Liver (tissue), 9 donors: ENCODE data around the gene C3orf18. TPM values are rescaled to one million over a fixed set of nuclear protein-coding genes. Genes with fewer than 3 reads are reported as not detected.

Experiments
- DNase-seq: peaks from one replicate; pipeline ENCODE4 v3.0.0-alpha.2; 2017; ENCODE audit warnings: low spot score
- H3K27ac ChIP-seq, 2 donors: one replicate each; pipeline ENCODE4 v1.7.0; 2013; ENCODE audit warnings: inconsistent platforms in 2 of 2, low read length in 2 of 2, control low read depth in 1 of 2, low read depth in 1 of 2, mild to moderate bottlenecking in 1 of 2
- H3K27me3 ChIP-seq, 4 donors: one replicate each; pipeline versions ENCODE4 v1.6.1 to v1.7.0; 2013; ENCODE audit warnings: low read length in 3 of 4, inconsistent platforms in 1 of 4, mild to moderate bottlenecking in 1 of 4, moderate library complexity in 1 of 4; ENCODE audit not compliant: control insufficient read depth in 4 of 4, insufficient read depth in 4 of 4
- H3K36me3 ChIP-seq, 4 donors: one replicate each; pipeline versions ENCODE4 v1.6.1 to v1.7.0; 2013; ENCODE audit warnings: low read length in 3 of 4, mild to moderate bottlenecking in 3 of 4, low read depth in 1 of 4, moderate library complexity in 1 of 4; ENCODE audit not compliant: control insufficient read depth in 4 of 4, insufficient read depth in 3 of 4
- H3K4me1 ChIP-seq, 4 donors: one replicate each; pipeline versions ENCODE4 v1.6.1 to v1.7.0; 2013; ENCODE audit warnings: low read length in 3 of 4, mild to moderate bottlenecking in 3 of 4, moderate library complexity in 1 of 4; ENCODE audit not compliant: control insufficient read depth in 4 of 4, insufficient read depth in 4 of 4
- H3K4me3 ChIP-seq, 3 donors: one replicate each; pipeline versions ENCODE4 v1.6.1 to v1.7.0; 2013; ENCODE audit warnings: low read length in 3 of 3, control low read depth in 1 of 3, low read depth in 1 of 3, mild to moderate bottlenecking in 1 of 3
- H3K9ac ChIP-seq, 2 donors: one replicate each; pipeline ENCODE4 v1.7.0; 2013; ENCODE audit warnings: low read length in 2 of 2, mild to moderate bottlenecking in 2 of 2, moderate library complexity in 2 of 2, control low read depth in 1 of 2, low read depth in 1 of 2
- H3K9me3 ChIP-seq, 4 donors: one replicate each; pipeline versions ENCODE4 v1.6.1 to v1.7.0; 2013; ENCODE audit warnings: low read length in 3 of 4; ENCODE audit not compliant: control insufficient read depth in 4 of 4
- ATF3 ChIP-seq: IDR thresholded peaks from 2 replicates; pipeline ENCODE4 v1.6.1; 2016; ENCODE audit warnings: antibody characterized with exemption
- EGR1 ChIP-seq, 2 donors: IDR thresholded peaks; 2 replicates each; pipeline ENCODE4 v1.6.1; 2016 to 2018; ENCODE audit warnings: antibody characterized with exemption in 2 of 2, low read depth in 2 of 2
- FOXA2 ChIP-seq: IDR thresholded peaks from 2 replicates; pipeline ENCODE4 v1.6.1; 2016; ENCODE audit warnings: antibody characterized with exemption
- GABPA ChIP-seq, 2 donors: IDR thresholded peaks in 1 of 2; conservative IDR thresholded peaks in 1 of 2; 2 replicates each; pipeline ENCODE4 v1.6.1; 2016; ENCODE audit warnings: antibody characterized with exemption in 2 of 2, mild to moderate bottlenecking in 1 of 2, moderate library complexity in 1 of 2
- HNF4A ChIP-seq, 2 donors: conservative IDR thresholded peaks; 2 replicates each; pipeline ENCODE4 v1.6.1; 2016; ENCODE audit warnings: antibody characterized with exemption in 2 of 2, mild to moderate bottlenecking in 2 of 2
- HNF4G ChIP-seq: IDR thresholded peaks from 2 replicates; pipeline ENCODE4 v1.6.1; 2016; ENCODE audit warnings: antibody characterized with exemption
- JUND ChIP-seq, 2 donors: IDR thresholded peaks; 2 replicates each; pipeline ENCODE4 v1.6.1; 2016; ENCODE audit warnings: antibody characterized with exemption in 2 of 2
- MAX ChIP-seq: IDR thresholded peaks from 2 replicates; pipeline ENCODE4 v1.6.1; 2016; ENCODE audit warnings: antibody characterized with exemption
- NR2F2 ChIP-seq: IDR thresholded peaks from 2 replicates; pipeline ENCODE4 v1.6.1; 2016; ENCODE audit warnings: antibody characterized with exemption
- RAD21 ChIP-seq, 2 donors: IDR thresholded peaks; 2 replicates each; pipeline ENCODE4 v1.6.1; 2016; ENCODE audit warnings: antibody characterized with exemption in 2 of 2, mild to moderate bottlenecking in 2 of 2
- REST ChIP-seq: IDR thresholded peaks from 2 replicates; pipeline ENCODE4 v1.6.1; 2016; ENCODE audit warnings: antibody characterized with exemption, mild to moderate bottlenecking
- RXRA ChIP-seq, 2 donors: IDR thresholded peaks; 2 replicates each; pipeline ENCODE4 v1.6.1; 2017 to 2018; ENCODE audit warnings: antibody characterized with exemption in 2 of 2, mild to moderate bottlenecking in 1 of 2
- SP1 ChIP-seq: IDR thresholded peaks from 2 replicates; pipeline ENCODE4 v1.6.1; 2018; ENCODE audit warnings: antibody characterized with exemption, mild to moderate bottlenecking
- TAF1 ChIP-seq: conservative IDR thresholded peaks from 2 replicates; pipeline ENCODE4 v1.6.1; 2016; ENCODE audit warnings: antibody characterized with exemption, mild to moderate bottlenecking
- YY1 ChIP-seq: IDR thresholded peaks from 2 replicates; pipeline ENCODE4 v1.6.1; 2016; ENCODE audit warnings: antibody characterized with exemption, mild to moderate bottlenecking
- ZBTB33 ChIP-seq: IDR thresholded peaks from 2 replicates; pipeline ENCODE4 v1.6.1; 2016; ENCODE audit warnings: antibody characterized with exemption
- WGBS: extraction: QIAGEN DNeasy Blood & Tissue Kit; methylation state at CpG from one replicate; pipeline ENCODE4 v1.1.7; 2013; 5-methylcytosine and 5-hydroxymethylcytosine counted together
- polyA plus RNA-seq, 2 donors: library from polyadenylated mRNA; stranded (reverse) in 1 of 2; unstranded in 1 of 2; fragments of 200-250 nt in 1 of 2; fragments of >200 nt in 1 of 2; fragmentation: Nextera tagmentation in 1 of 2; extraction: Ambion mirVana in 1 of 2; gene quantifications; one replicate each; pipeline versions ENCODE4 v1.2.1 to v1.2.3, GENCODE V29; 2013 to 2015
- total RNA-seq, 2 donors: library from RNA; depleted of rRNA; stranded (reverse); fragments of >200 nt; gene quantifications; one replicate each; pipeline ENCODE4 v1.2.3, GENCODE V29; 2014
- donor health status: healthy.
- donor health status: healthy.
- donor health status: healthy.
- donor health status: healthy.
- donor health status: healthy.

The C3orf18 gene
- total and polyA plus RNA-seq, 4 donors, result 0.54 to 2.7 (median 1.5) TPM

GRCh38 chr3:50525987-50526386 is 41.6 kb downstream of the C3orf18 start:
- H3K4me3 ChIP-seq, result no peak overlapping the region
- DNase-seq, result peak; percentile 69
- no peak overlapping the region for H3K9ac ChIP-seq
- H3K27ac ChIP-seq, result no peak overlapping the region
- 47% methylated on average over 6 of the region's 6 CpGs for WGBS
- no peaks in the 10 kb centered on the region for H3K27me3 ChIP-seq
- H3K9me3 ChIP-seq, result no peaks in the 10 kb centered on the region
- TF ChIP-seq ATF3 (no peak), MAX (no peak), REST (peak; percentile 98), TAF1 (no peak)
- H3K36me3 ChIP-seq, result no peaks in the 10 kb centered on the region
- H3K4me1 ChIP-seq, result no peaks in the 10 kb centered on the region

GRCh38 chr3:50525191-50525910 is 42.2 kb downstream of the C3orf18 start:
- Histone ChIP-seq H3K9me3 (no peaks in the 10 kb centered on the region), H3K9ac (no peak overlapping the region), H3K27me3 (no peaks in the 10 kb centered on the region), H3K4me3 (no peak overlapping the region), H3K27ac (no peak overlapping the region), H3K4me1 (no peaks in the 10 kb centered on the region), H3K36me3 (no peaks in the 10 kb centered on the region)
- TF ChIP-seq YY1 (no peak), NR2F2 (no peak), RAD21 (IDR thresholded peaks at IDR 0.05) (no peak), SP1 (no peak), GABPA (IDR thresholded peaks at IDR 0.05 in 1 of 2, conservative IDR thresholded peaks at IDR 0.05 in 1 of 2) (no peak), JUND (IDR thresholded peaks at IDR 0.05) (no peak), ZBTB33 (no peak), RXRA (IDR thresholded peaks at IDR 0.05) (no peak), TAF1 (no peak), HNF4A (conservative IDR thresholded peaks at IDR 0.05) (no peak), EGR1 (IDR thresholded peaks at IDR 0.05; ENCODE audit: low read depth in 2 of 2) (no peak), ATF3 (no peak), REST (no peak), FOXA2 (no peak), HNF4G (no peak)
- no peak for DNase-seq
- 77% methylated on average over 9 of the region's 9 CpGs for WGBS
